HL-60 (cell line): Measurements from ENCODE around the gene TGFB3.

Source experiments
- DNase-seq, 2 experiments: peaks; one replicate each; pipeline ENCODE4 v3.0.0-alpha.2; 2010 to 2020; ENCODE audit warnings: low read depth in 1 of 2, low spot score in 1 of 2
- H3K27ac ChIP-seq: fragments of 250-450 bp; sonication (Bioruptor Pico); replicated peaks from 2 replicates; pipeline ENCODE4 v1.5.1; 2020; ENCODE audit warnings: mild to moderate bottlenecking, moderate library complexity
- H3K27me3 ChIP-seq: fragments of 250-450 bp; sonication (Bioruptor Pico); 2 replicates; pipeline ENCODE4 v1.5.1; 2021; ENCODE audit warnings: mild to moderate bottlenecking, moderate library complexity; ENCODE audit not compliant: insufficient read depth, poor library complexity, severe bottlenecking
- H3K4me3 ChIP-seq: replicated peaks from 2 replicates; pipeline ENCODE4 v1.5.1; 2011; ENCODE audit warnings: mild to moderate bottlenecking, control low read depth, low read length; ENCODE audit not compliant: insufficient read depth
- GABPA ChIP-seq: IDR thresholded peaks from 2 replicates; pipeline ENCODE4 v1.6.1; 2012; ENCODE audit warnings: low read depth
- POLR2AphosphoS5 ChIP-seq: IDR thresholded peaks from 2 replicates; pipeline ENCODE4 v1.6.1; 2012; ENCODE audit warnings: low read depth
- SPI1 ChIP-seq: IDR thresholded peaks from 2 replicates; pipeline ENCODE4 v1.6.1; 2012; ENCODE audit warnings: low read depth, mild to moderate bottlenecking, borderline replicate concordance
- TF ChIP-seq, protein P1 (sequence below): IDR thresholded peaks from one replicate; pipeline ENCODE4 v1.5.1; 2011; ENCODE audit warnings: low read length, control low read depth, inconsistent platforms; ENCODE audit not compliant: insufficient read depth
- TF ChIP-seq, protein P2 (sequence below): IDR thresholded peaks from 2 replicates; pipeline ENCODE4 v1.6.1; 2012; ENCODE audit warnings: low read depth; ENCODE audit not compliant: insufficient replicate concordance

Gene TGFB3

DNA sequence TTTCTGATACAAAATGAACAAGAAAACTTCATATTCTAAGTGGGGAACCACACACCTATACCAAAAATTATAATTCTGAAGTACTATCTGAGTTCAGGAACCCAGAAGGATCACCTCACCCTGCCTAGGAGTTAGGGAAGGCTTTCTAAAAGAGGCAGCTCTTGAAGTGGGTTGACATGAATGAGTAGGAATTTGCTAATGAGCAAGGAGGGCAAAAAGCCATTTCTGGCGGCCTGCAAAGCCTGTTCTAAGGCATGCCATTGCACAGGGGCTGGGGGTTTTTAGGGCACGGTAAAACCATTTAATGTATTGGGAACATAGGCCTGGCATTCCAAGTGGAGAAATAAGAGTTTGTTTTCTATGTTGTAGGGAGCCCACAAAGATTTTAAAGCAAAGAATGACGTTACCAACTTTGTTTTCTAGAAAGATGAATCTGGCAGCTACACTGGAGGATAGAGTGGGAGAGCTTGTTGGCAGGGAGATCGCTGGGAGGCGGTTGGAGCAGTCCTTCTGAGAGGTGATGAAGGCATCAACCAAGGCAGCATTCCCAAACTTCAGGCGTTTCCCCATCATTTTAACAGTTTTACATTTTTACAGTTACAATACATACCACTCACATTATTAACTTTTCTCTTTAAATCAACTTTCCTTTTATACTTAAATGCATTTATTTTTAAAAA, 17.9 kb upstream of the TGFB3 start:
- H3K4me3 ChIP-seq, result no peak overlapping the region
- H3K27me3 ChIP-seq, result no peaks in the 10 kb centered on the region
- TF ChIP-seq POLR2AphosphoS5 (no peak), GABPA (no peak), SPI1 (no peak)
- no peak overlapping the region for H3K27ac ChIP-seq
- DNase-seq, result no peak

DNA sequence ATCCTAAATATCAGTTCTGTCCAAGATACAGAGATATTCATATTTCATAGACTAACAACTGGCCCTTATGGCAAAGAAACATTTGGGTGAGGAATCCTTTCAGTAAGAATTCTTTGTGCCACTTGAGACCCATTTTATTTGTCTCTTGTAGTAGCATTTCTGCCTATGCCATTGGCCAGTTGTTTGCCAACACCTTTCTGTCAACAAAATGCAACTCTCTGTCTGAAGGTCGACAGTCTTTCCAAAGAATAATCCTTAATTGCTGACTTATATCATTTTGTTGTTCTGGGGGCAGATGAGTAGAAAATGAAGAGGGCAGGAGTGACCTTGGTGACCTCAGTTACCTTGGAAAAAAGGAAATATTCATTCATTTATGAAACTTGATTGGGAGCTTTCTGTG, 14.7 kb upstream of the TGFB3 start:
- TF ChIP-seq SPI1, result no peak
- TF ChIP-seq, protein P1, sequence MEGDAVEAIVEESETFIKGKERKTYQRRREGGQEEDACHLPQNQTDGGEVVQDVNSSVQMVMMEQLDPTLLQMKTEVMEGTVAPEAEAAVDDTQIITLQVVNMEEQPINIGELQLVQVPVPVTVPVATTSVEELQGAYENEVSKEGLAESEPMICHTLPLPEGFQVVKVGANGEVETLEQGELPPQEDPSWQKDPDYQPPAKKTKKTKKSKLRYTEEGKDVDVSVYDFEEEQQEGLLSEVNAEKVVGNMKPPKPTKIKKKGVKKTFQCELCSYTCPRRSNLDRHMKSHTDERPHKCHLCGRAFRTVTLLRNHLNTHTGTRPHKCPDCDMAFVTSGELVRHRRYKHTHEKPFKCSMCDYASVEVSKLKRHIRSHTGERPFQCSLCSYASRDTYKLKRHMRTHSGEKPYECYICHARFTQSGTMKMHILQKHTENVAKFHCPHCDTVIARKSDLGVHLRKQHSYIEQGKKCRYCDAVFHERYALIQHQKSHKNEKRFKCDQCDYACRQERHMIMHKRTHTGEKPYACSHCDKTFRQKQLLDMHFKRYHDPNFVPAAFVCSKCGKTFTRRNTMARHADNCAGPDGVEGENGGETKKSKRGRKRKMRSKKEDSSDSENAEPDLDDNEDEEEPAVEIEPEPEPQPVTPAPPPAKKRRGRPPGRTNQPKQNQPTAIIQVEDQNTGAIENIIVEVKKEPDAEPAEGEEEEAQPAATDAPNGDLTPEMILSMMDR, result no peak
- TF ChIP-seq, protein P2, sequence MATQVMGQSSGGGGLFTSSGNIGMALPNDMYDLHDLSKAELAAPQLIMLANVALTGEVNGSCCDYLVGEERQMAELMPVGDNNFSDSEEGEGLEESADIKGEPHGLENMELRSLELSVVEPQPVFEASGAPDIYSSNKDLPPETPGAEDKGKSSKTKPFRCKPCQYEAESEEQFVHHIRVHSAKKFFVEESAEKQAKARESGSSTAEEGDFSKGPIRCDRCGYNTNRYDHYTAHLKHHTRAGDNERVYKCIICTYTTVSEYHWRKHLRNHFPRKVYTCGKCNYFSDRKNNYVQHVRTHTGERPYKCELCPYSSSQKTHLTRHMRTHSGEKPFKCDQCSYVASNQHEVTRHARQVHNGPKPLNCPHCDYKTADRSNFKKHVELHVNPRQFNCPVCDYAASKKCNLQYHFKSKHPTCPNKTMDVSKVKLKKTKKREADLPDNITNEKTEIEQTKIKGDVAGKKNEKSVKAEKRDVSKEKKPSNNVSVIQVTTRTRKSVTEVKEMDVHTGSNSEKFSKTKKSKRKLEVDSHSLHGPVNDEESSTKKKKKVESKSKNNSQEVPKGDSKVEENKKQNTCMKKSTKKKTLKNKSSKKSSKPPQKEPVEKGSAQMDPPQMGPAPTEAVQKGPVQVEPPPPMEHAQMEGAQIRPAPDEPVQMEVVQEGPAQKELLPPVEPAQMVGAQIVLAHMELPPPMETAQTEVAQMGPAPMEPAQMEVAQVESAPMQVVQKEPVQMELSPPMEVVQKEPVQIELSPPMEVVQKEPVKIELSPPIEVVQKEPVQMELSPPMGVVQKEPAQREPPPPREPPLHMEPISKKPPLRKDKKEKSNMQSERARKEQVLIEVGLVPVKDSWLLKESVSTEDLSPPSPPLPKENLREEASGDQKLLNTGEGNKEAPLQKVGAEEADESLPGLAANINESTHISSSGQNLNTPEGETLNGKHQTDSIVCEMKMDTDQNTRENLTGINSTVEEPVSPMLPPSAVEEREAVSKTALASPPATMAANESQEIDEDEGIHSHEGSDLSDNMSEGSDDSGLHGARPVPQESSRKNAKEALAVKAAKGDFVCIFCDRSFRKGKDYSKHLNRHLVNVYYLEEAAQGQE, result no peak
- Histone ChIP-seq H3K4me3 (no peak overlapping the region), H3K27ac (no peak overlapping the region), H3K27me3 (no peaks in the 10 kb centered on the region)
- DNase-seq, result no peak

DNA sequence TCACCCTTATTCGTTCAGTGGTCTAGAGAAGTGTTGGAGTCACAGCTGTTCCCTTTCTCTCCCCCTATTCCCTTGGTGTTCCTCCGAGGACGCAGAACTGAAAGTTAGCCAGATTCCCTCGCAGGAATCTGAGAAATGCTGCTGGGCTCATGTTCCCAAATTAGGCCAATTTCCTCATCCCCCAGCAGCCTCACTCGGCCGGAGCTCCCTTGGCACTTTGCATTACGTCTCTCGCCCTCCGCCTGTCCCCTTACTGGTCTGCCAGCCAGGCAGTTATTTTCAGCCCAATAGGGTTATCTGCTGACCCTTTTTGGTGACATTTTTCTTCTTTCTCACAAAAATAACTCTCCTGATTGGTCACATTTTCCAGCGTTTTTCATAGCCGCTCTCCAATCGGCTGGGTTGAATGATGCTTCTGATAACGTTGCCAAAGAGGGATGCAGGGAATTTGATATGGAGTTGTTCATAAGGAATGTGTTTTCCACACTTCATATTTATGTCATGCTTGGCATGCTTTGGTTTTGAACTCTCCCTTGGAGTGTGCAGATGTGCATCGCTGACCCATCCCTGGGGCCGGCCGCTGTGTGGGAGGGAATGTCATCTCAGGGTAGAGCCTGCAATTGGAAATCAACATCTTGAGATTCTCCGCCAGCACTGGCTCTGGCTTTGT, 13.7 kb upstream of the TGFB3 start:
- TF ChIP-seq GABPA (no peak), POLR2AphosphoS5 (no peak)
- TF ChIP-seq, protein P1, result no peak
- TF ChIP-seq, protein P2, result no peak
- no peak overlapping the region for H3K27ac ChIP-seq
- DNase-seq, result no peak
- no peaks in the 10 kb centered on the region for H3K27me3 ChIP-seq
- H3K4me3 ChIP-seq, result no peak overlapping the region

DNA sequence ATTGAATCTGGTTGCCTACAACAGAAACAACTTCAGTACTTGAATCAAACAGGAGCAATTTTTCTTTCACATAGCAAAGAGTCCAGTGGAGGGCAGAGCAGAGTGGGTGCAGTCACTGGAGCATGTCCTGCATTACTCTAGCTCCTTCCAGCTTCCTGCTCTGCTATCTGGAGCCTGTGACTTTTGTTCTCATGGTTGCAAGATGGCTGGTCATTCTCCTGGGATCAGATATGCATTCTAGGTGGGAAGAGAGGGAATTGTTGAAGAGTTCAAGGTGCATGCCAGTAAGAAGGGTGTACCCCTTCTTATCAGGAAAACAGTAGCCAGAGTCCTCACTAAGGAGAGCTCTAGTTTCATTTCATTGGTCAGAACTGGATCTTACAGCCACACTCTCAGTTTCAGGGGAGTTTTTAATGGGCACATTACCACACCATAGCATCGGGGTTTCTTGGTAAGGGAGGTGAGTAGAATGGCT, 11.8 kb upstream of the TGFB3 start:
- Histone ChIP-seq H3K27ac (no peak overlapping the region), H3K27me3 (no peaks in the 10 kb centered on the region), H3K4me3 (no peak overlapping the region)
- TF ChIP-seq, protein P2, result no peak
- TF ChIP-seq POLR2AphosphoS5 (no peak), GABPA (no peak), SPI1 (no peak)
- TF ChIP-seq, protein P1, result no peak
- no peak for DNase-seq
